NCI-H128 (cell line): ENCODE measurements around the gene NRTN.

Experiments used
- DNase-seq: peaks from one replicate; lab custom pipeline; 2025; ENCODE audit not compliant: unreplicated experiment; lab: John Stamatoyannopoulos, UW

NRTN gene

GRCh38 chr19:5811117-5811516 lies 6.2 kb downstream of the NRTN start:
- DNase-seq, result no peak

GRCh38 chr19:5814123-5814851 lies 9.4 kb downstream of the NRTN start:
- DNase-seq, result no peak

- DNase-seq, result no peak
Measured at GRCh38 chr19:5814852-5815246, 10.0 kb downstream of the NRTN start.

- no peak for DNase-seq
Measured at GRCh38 chr19:5817218-5817617, 12.4 kb downstream of the NRTN start.

- DNase-seq, result no peak
Measured at GRCh38 chr19:5818594-5818993, 13.7 kb downstream of the NRTN start.

- no peak for DNase-seq
Measured at GRCh38 chr19:5820785-5821184, 15.9 kb downstream of the NRTN start.

GRCh38 chr19:5821521-5822180 lies 16.8 kb downstream of the NRTN start:
- no peak for DNase-seq

GRCh38 chr19:5822181-5822844 lies 17.4 kb downstream of the NRTN start:
- no peak for DNase-seq

- DNase-seq, result no peak
Measured at GRCh38 chr19:5823579-5824281, 18.9 kb downstream of the NRTN start.

- no peak for DNase-seq
Measured at GRCh38 chr19:5824751-5825150, 19.9 kb downstream of the NRTN start.

- DNase-seq, result no peak
Measured at GRCh38 chr19:5825178-5825577, 20.3 kb downstream of the NRTN start.

- peak; percentile 88 for DNase-seq
Measured at GRCh38 chr19:5826531-5827341, 21.9 kb downstream of the NRTN start.

GRCh38 chr19:5827342-5827890 lies 22.5 kb downstream of the NRTN start:
- DNase-seq, result no peak

- peak; percentile 94 for DNase-seq
Measured at GRCh38 chr19:5827891-5828660, 23.2 kb downstream of the NRTN start.

GRCh38 chr19:5828661-5829566 lies 24.0 kb downstream of the NRTN start:
- DNase-seq, result peak; percentile 55

GRCh38 chr19:5829567-5830310 lies 24.9 kb downstream of the NRTN start:
- DNase-seq, result no peak

- no peak for DNase-seq
Measured at GRCh38 chr19:5831159-5831558, 26.3 kb downstream of the NRTN start.

GRCh38 chr19:5832061-5832460 lies 27.2 kb downstream of the NRTN start:
- DNase-seq, result no peak
